Lower lobe of right lung (tissue), 2 donors: Measurements from ENCODE around the gene ZSWIM5. TPM values are rescaled to one million over a fixed set of nuclear protein-coding genes. Genes with fewer than 3 reads are reported as not detected.
A peak's percentile ranks its signal among the peaks of the same experiment; 100 is the strongest.
"Not testable (repeated sequence)": the region's sequence is repeated elsewhere in the genome, so short reads cannot be mapped to it uniquely, and the experiment has no call there.

Experiments
- ATAC-seq, 2 donors: fragments of 200-7000 bp; cut with Tn5 transposase; one replicate each; pipeline ENCODE4 v1.9.1; 2020 to 2022; ENCODE audit warnings: mild to moderate bottlenecking in 2 of 2, moderate library complexity in 2 of 2
- DNase-seq: peaks from one replicate; pipeline ENCODE4 v3.0.0-alpha.2; 2020
- H3K27ac ChIP-seq: fragments of 200-600 bp; one replicate; pipeline ENCODE4 v1.8.0; 2022
- H3K27me3 ChIP-seq: fragments of 200-600 bp; one replicate; pipeline ENCODE4 v1.8.0; 2022; ENCODE audit warnings: low read depth
- H3K36me3 ChIP-seq: fragments of 200-600 bp; one replicate; pipeline ENCODE4 v1.8.0; 2022; ENCODE audit warnings: mild to moderate bottlenecking
- H3K4me1 ChIP-seq: fragments of 200-600 bp; one replicate; pipeline ENCODE4 v1.8.0; 2022
- H3K4me3 ChIP-seq: fragments of 200-600 bp; one replicate; pipeline ENCODE4 v1.8.0; 2022; ENCODE audit warnings: mild to moderate bottlenecking
- H3K9me3 ChIP-seq: fragments of 200-600 bp; one replicate; pipeline ENCODE4 v1.8.0; 2022
- CTCF ChIP-seq: fragments of 200-600 bp; IDR thresholded peaks from one replicate; pipeline ENCODE4 v1.8.0; 2022; ENCODE audit warnings: antibody characterized with exemption, mild to moderate bottlenecking
- intact Hi-C: fragments of 100-400 bp; cut with DNase I; formaldehyde crosslinking; loops from one replicate; pipeline ENCODE4 v1.11.0; 2022
- total RNA-seq: library from RNA; stranded (reverse); fragmentation: NEBNext Ultra II Directional; extraction: Animal tissue kit (Norgen Biotek cat#: 25700); gene quantifications from one replicate; pipeline ENCODE4 v1.2.1, GENCODE V29; 2021
- donor health status: DM: no; HTN: yes; CAD: no; lungs with severe emphysema.

Gene ZSWIM5
- total RNA-seq, 1 donor from 2014 or later, result 3.6 TPM

GRCh38 chr1:45005761-45006160 lies 200.6 kb downstream of the ZSWIM5 start:
- DNase-seq (no peak), ATAC-seq (no peak)
- H3K9me3 ChIP-seq, result no peaks in the 10 kb centered on the region
- no peaks in the 10 kb centered on the region for H3K27me3 ChIP-seq
- H3K4me1 ChIP-seq, result peaks cover 16% of the 10 kb centered on the region
- no peak for TF ChIP-seq CTCF
- H3K27ac ChIP-seq, result no peak overlapping the region
- intact Hi-C loops, result no loop called here
- H3K4me3 ChIP-seq, result no peak overlapping the region
- peaks cover 80% of the 10 kb centered on the region for H3K36me3 ChIP-seq

GRCh38 chr1:45004281-45004920 lies 202.0 kb downstream of the ZSWIM5 start:
- H3K9me3 ChIP-seq, result no peaks in the 10 kb centered on the region
- H3K4me3 ChIP-seq, result no peak overlapping the region
- peaks cover 77% of the 10 kb centered on the region for H3K36me3 ChIP-seq
- ATAC-seq (no peak), DNase-seq (no peak)
- intact Hi-C loops, result no loop called here
- H3K4me1 ChIP-seq, result peaks cover 6% of the 10 kb centered on the region
- TF ChIP-seq CTCF, result no peak
- H3K27ac ChIP-seq, result no peak overlapping the region
- no peaks in the 10 kb centered on the region for H3K27me3 ChIP-seq

GRCh38 chr1:45003741-45004140 lies 202.7 kb downstream of the ZSWIM5 start:
- Histone ChIP-seq H3K27ac (no peak overlapping the region), H3K36me3 (peaks cover 70% of the 10 kb centered on the region), H3K4me3 (no peak overlapping the region), H3K27me3 (no peaks in the 10 kb centered on the region), H3K4me1 (no peaks in the 10 kb centered on the region), H3K9me3 (no peaks in the 10 kb centered on the region)
- DNase-seq, result no peak
- intact Hi-C loops, result no loop called here
- no peak for TF ChIP-seq CTCF
- no peak for ATAC-seq

GRCh38 chr1:45002650-45003645 lies 203.5 kb downstream of the ZSWIM5 start:
- ATAC-seq, result no peak
- no peak for TF ChIP-seq CTCF
- no peaks in the 10 kb centered on the region for H3K9me3 ChIP-seq
- H3K36me3 ChIP-seq, result peaks cover 62% of the 10 kb centered on the region
- H3K4me3 ChIP-seq, result no peak overlapping the region
- no peaks in the 10 kb centered on the region for H3K27me3 ChIP-seq
- no peak for DNase-seq
- H3K4me1 ChIP-seq, result no peaks in the 10 kb centered on the region
- H3K27ac ChIP-seq, result no peak overlapping the region
- intact Hi-C loops, result no loop called here

GRCh38 chr1:45001576-45001975 lies 204.8 kb downstream of the ZSWIM5 start:
- ATAC-seq, H3K4me1 ChIP-seq, DNase-seq, H3K9me3 ChIP-seq, intact Hi-C loops, H3K4me3 ChIP-seq, H3K27me3 ChIP-seq: not testable (repeated sequence)
- Histone ChIP-seq H3K36me3 (peaks cover 49% of the 10 kb centered on the region), H3K27ac (peak overlapping the region; percentile 53)
